A673 (cell line): Measurements from ENCODE around the gene MTF2. TPM values are rescaled to one million over a fixed set of nuclear protein-coding genes. Genes with fewer than 3 reads are reported as not detected.

Experiments
- BruUV-seq: library from RNA; stranded (reverse); fragments of 400-500 nt; replicated peaks from 2 replicates; lab custom pipeline; 2021; lab: Mats Ljungman, UMichigan
- CTCF ChIA-PET: fragments of 300-600 bp; sonication (Branson Sonifier 250); formaldehyde crosslinking; loops from one replicate; lab custom pipeline; 2022; ENCODE audit warnings: antibody characterized with exemption; lab: Charles Lee
- POLR2A ChIA-PET: fragments of 300-600 bp; sonication (Branson Sonifier 250); formaldehyde crosslinking; loops from one replicate; lab custom pipeline; 2022; ENCODE audit warnings: antibody characterized with exemption; ENCODE audit not compliant: low non-redundant PET; lab: Charles Lee
- DNase-seq: peaks from one replicate; pipeline ENCODE4 v3.0.0-alpha.2; 2015; ENCODE audit warnings: low spot score
- H3K27ac ChIP-seq: fragments of 200-600 bp; sonication (generic); 2 replicates; pipeline ENCODE4 v1.5.1; 2016; ENCODE audit warnings: mixed run types, low read depth, mild to moderate bottlenecking, mixed read lengths, antibody characterized with exemption, low read length; ENCODE audit not compliant: poor library complexity, severe bottlenecking
- H3K27me3 ChIP-seq: fragments of 200-600 bp; sonication (generic); replicated peaks from 2 replicates; pipeline ENCODE4 v1.6.1; 2017; ENCODE audit warnings: mixed run types, low read depth, mild to moderate bottlenecking, mixed read lengths, antibody characterized with exemption, low read length; ENCODE audit not compliant: insufficient read depth, poor library complexity
- H3K36me3 ChIP-seq: fragments of 200-600 bp; sonication (generic); 2 replicates; pipeline ENCODE4 v1.6.1; 2016; ENCODE audit warnings: mixed run types, mild to moderate bottlenecking, mixed read lengths, antibody characterized with exemption, low read length; ENCODE audit not compliant: insufficient read depth, poor library complexity, severe bottlenecking
- H3K4me1 ChIP-seq: fragments of 200-600 bp; sonication (generic); 2 replicates; pipeline ENCODE4 v1.6.1; 2017; ENCODE audit warnings: mixed run types, mild to moderate bottlenecking, mixed read lengths, antibody characterized with exemption, low read length; ENCODE audit not compliant: insufficient read depth, poor library complexity, severe bottlenecking
- H3K4me3 ChIP-seq: fragments of 200-600 bp; sonication (generic); 2 replicates; pipeline ENCODE4 v1.5.1; 2016; ENCODE audit warnings: low read depth, mixed run types, mild to moderate bottlenecking, mixed read lengths, low read length; ENCODE audit not compliant: poor library complexity, severe bottlenecking
- H3K9me3 ChIP-seq: fragments of 200-600 bp; sonication (generic); 2 replicates; pipeline ENCODE4 v1.6.1; 2016; ENCODE audit warnings: mixed run types, low read depth, mild to moderate bottlenecking, mixed read lengths, antibody characterized with exemption, low read length; ENCODE audit not compliant: poor library complexity, severe bottlenecking
- CTCF ChIP-seq: fragments of 300-800, 200-600 bp; sonication (generic); conservative IDR thresholded peaks from 2 replicates; pipeline ENCODE4 v1.5.1; 2017; ENCODE audit warnings: low read depth, mild to moderate bottlenecking, antibody characterized with exemption, low read length, moderate library complexity, mixed read lengths
- EZH2 ChIP-seq: fragments of 200-600 bp; sonication (generic); IDR thresholded peaks from 2 replicates; pipeline ENCODE4 v1.6.1; 2017; ENCODE audit warnings: borderline replicate concordance, low read depth, mild to moderate bottlenecking, mixed read lengths, antibody characterized with exemption, low read length; ENCODE audit not compliant: poor library complexity, severe bottlenecking
- intact Hi-C: fragments of 100-400 bp; cut with micrococcal nuclease; formaldehyde crosslinking; loops from one replicate; pipeline ENCODE4 v1.10.0; 2022; ENCODE audit not compliant: unreplicated experiment
- total RNA-seq: library from RNA; stranded (reverse); gene quantifications from 2 replicates; pipeline ENCODE4 v1.2.3, GENCODE V29; 2021

Gene MTF2
- total RNA-seq, 1 experiment from 2014 or later, result 68.5 TPM

GRCh38 chr1:93031711-93032110 is 47.4 kb upstream of the MTF2 start:
- no peaks in the 10 kb centered on the region for H3K27me3 ChIP-seq
- H3K4me1 ChIP-seq, result no peaks in the 10 kb centered on the region
- intact Hi-C loops, result no loop called here
- BruUV-seq, result no TSS peak
- TF ChIP-seq EZH2 (no peak), CTCF (no peak)
- CTCF ChIA-PET, result no interaction called here
- H3K9me3 ChIP-seq, result no peaks in the 10 kb centered on the region
- DNase-seq, result no peak
- no peaks in the 10 kb centered on the region for H3K36me3 ChIP-seq
- POLR2A ChIA-PET, result no interaction called here
- no peak overlapping the region for H3K27ac ChIP-seq
- H3K4me3 ChIP-seq, result no peak overlapping the region

DNA sequence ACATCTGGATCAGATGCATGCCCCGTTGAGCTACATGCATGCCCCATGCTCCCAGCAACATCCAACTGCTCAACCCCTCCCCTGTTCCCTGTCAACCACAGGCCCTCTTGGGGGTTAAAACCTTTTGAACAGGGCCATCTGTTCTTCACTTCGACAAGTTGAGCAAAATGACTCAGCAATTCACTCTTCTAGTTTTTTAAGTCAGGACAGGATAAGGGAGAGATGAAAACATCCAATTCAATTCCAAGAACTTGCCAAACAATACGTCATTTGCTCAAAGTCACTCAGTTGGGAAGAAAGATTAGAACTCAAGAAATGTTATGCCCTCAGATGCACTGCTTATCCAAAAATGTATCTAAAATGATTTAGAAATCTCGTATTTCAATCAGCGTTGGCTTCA is 46.1 kb upstream of the MTF2 start:
- Histone ChIP-seq H3K36me3 (no peaks in the 10 kb centered on the region), H3K27ac (no peak overlapping the region), H3K27me3 (no peaks in the 10 kb centered on the region), H3K4me1 (no peaks in the 10 kb centered on the region), H3K9me3 (no peaks in the 10 kb centered on the region), H3K4me3 (no peak overlapping the region)
- ChIA-PET POLR2A (no interaction called here), CTCF (no interaction called here)
- BruUV-seq, result no TSS peak
- TF ChIP-seq EZH2, result no peak
- no peak for TF ChIP-seq CTCF
- intact Hi-C loops, result no loop called here
- no peak for DNase-seq

DNA sequence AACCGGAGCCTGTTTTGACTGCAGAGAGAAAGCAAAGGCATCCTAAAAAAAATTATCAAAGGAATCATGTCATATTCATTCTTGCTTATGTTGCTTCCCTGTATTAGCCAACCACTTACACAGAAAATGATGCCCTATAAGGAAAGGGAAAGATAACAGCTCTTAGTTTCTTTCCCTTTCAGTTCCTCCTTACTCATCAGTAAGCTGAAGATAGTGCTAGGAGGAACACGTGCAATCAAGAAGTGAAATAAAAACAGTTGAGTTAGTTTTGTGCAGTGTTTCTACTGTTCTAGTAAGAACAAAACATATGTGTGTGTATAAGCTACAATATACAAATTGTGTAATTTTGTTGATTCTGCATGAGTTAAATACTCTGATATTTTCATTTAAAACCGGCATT is 45.3 kb upstream of the MTF2 start:
- ChIA-PET POLR2A (no interaction called here), CTCF (no interaction called here)

More for the DNA sequence above, 45.3 kb upstream of the MTF2 start:
- no peak overlapping the region for H3K4me3 ChIP-seq
- DNase-seq, result no peak
- BruUV-seq, result no TSS peak
- H3K27ac ChIP-seq, result no peak overlapping the region
- H3K27me3 ChIP-seq, result no peaks in the 10 kb centered on the region
- TF ChIP-seq EZH2 (no peak), CTCF (no peak)
- no peaks in the 10 kb centered on the region for H3K36me3 ChIP-seq
- intact Hi-C loops, result no loop called here
- no peaks in the 10 kb centered on the region for H3K4me1 ChIP-seq
- H3K9me3 ChIP-seq, result no peaks in the 10 kb centered on the region
